HepG2 (cell line): ENCODE data around the gene RNASE12. TPM values are rescaled to one million over a fixed set of nuclear protein-coding genes. Genes with fewer than 3 reads are reported as not detected.

Experiments
- ATAC-seq: fragments of 200-7000 bp; cut with Tn5 transposase; 3 replicates; pipeline ENCODE4 v1.9.1; 2020; ENCODE audit warnings: mild to moderate bottlenecking, moderate library complexity
- BruUV-seq: library from RNA; stranded (reverse); fragments of 400-500 nt; replicated peaks from 2 replicates; lab custom pipeline; 2021; lab: Mats Ljungman, UMichigan
- CTCF ChIA-PET: fragments of 300-600 bp; formaldehyde crosslinking; extraction: SDS; loops from one replicate; lab custom pipeline; 2021; ENCODE audit warnings: low total read pairs, inconsistent platforms, low intra/inter-chr PET ratio; lab: Yijun Ruan, JAX
- POLR2A ChIA-PET: fragments of 350-600 bp; sonication (Branson Sonifier 250); formaldehyde crosslinking; loops from one replicate; lab custom pipeline; 2020; ENCODE audit warnings: antibody characterized with exemption, inconsistent platforms; lab: Yijun Ruan, JAX
- DNase-seq: peaks from one replicate; pipeline ENCODE4 v3.0.0-alpha.2; 2015; ENCODE audit warnings: low spot score
- FAIRE-seq: peaks from 3 replicates; lab custom pipeline; 2011; peaks lifted over from hg19 to GRCh38; lab: Jason Lieb, UNC
- H2AFZ ChIP-seq: one replicate; pipeline ENCODE4 v1.6.1; 2011; ENCODE audit warnings: low read length, inconsistent platforms
- H3K27ac ChIP-seq: fragments of 300-600 bp; 3 replicates; pipeline ENCODE4 v1.8.0; 2011; ENCODE audit warnings: mixed run types, mild to moderate bottlenecking, mixed read lengths, low read length, inconsistent platforms; ENCODE audit not compliant: insufficient read depth; ENCODE audit errors: extremely low read length
- H3K27me3 ChIP-seq, 2 experiments: fragments of 200-600 bp in 1 of 2; 2 replicates in 1 of 2; 3 replicates in 1 of 2; pipeline versions ENCODE4 v1.6.0 to v1.8.0; 2011; ENCODE audit warnings: low read length in 2 of 2, mild to moderate bottlenecking in 2 of 2, moderate library complexity in 2 of 2, inconsistent platforms in 1 of 2; ENCODE audit not compliant: insufficient read depth in 2 of 2, control insufficient read depth in 1 of 2
- H3K36me3 ChIP-seq, 2 experiments: fragments of 200-600 bp in 1 of 2; replicated peaks in 1 of 2; 2 replicates in 1 of 2; 3 replicates in 1 of 2; pipeline versions ENCODE4 v1.5.1 to v1.8.0; 2011; ENCODE audit warnings: low read length in 2 of 2, inconsistent platforms in 1 of 2; ENCODE audit not compliant: insufficient read depth in 2 of 2, control insufficient read depth in 1 of 2
- H3K4me1 ChIP-seq: 2 replicates; pipeline ENCODE4 v1.5.1; 2012; ENCODE audit warnings: low read length, inconsistent platforms; ENCODE audit not compliant: insufficient read depth
- H3K4me2 ChIP-seq: 2 replicates; pipeline ENCODE4 v1.6.0; 2011; ENCODE audit warnings: low read depth, low read length, inconsistent platforms
- H3K4me3 ChIP-seq, 3 experiments: fragments of 200-600 bp in 1 of 3; sonication (generic), shearing (Covaris generic) in 1 of 3; replicated peaks in 1 of 3; 2 replicates each; pipeline ENCODE4 v1.5.1; 2011 to 2016; ENCODE audit warnings: low read length in 3 of 3, inconsistent platforms in 2 of 3, low read depth in 2 of 3, mild to moderate bottlenecking in 2 of 3, control low read depth in 1 of 3, mixed read lengths in 1 of 3; ENCODE audit not compliant: insufficient read depth in 1 of 3
- H3K79me2 ChIP-seq: one replicate; pipeline ENCODE4 v1.6.1; 2011; ENCODE audit warnings: low read length, inconsistent platforms; ENCODE audit not compliant: insufficient read depth
- H3K9ac ChIP-seq: 2 replicates; pipeline ENCODE4 v1.6.0; 2011; ENCODE audit warnings: mild to moderate bottlenecking, low read depth, low read length, inconsistent platforms; ENCODE audit not compliant: insufficient read depth
- H3K9me3 ChIP-seq: 2 replicates; pipeline ENCODE4 v1.5.1; 2012; ENCODE audit warnings: mild to moderate bottlenecking, low read length
- H4K20me1 ChIP-seq: 2 replicates; pipeline ENCODE4 v1.6.0; 2011; ENCODE audit warnings: inconsistent platforms, mild to moderate bottlenecking, low read length, moderate library complexity; ENCODE audit not compliant: insufficient read depth
- ARNT2 ChIP-seq: sonication (generic); formaldehyde crosslinking; IDR thresholded peaks from 2 replicates; pipeline ENCODE4 v1.8.0; 2022; ENCODE audit warnings: mild to moderate bottlenecking, low read depth, missing genetic modification reagents, moderate library complexity
- BRCA1 ChIP-seq: sonication (generic); formaldehyde crosslinking; IDR thresholded peaks from 2 replicates; pipeline ENCODE4 v1.4.0; 2020; ENCODE audit warnings: missing genetic modification reagents
- CC2D1A ChIP-seq: sonication (generic); formaldehyde crosslinking; IDR thresholded peaks from 2 replicates; pipeline ENCODE4 v1.8.1; 2023; ENCODE audit warnings: mild to moderate bottlenecking, missing genetic modification reagents
- IKZF5 ChIP-seq: IDR thresholded peaks from 2 replicates; pipeline ENCODE4 v1.6.1; 2018; ENCODE audit warnings: missing genetic modification reagents, mild to moderate bottlenecking, missing compliant biosample characterization
- KLF6 ChIP-seq: IDR thresholded peaks from 2 replicates; pipeline ENCODE4 v1.8.0; 2016; ENCODE audit warnings: missing biosample characterization, missing genetic modification reagents
- MEF2D ChIP-seq: sonication (generic); formaldehyde crosslinking; IDR thresholded peaks from 2 replicates; pipeline ENCODE4 v1.5.1; 2020; ENCODE audit warnings: mild to moderate bottlenecking, missing genetic modification reagents
- NFAT5 ChIP-seq: sonication (generic); formaldehyde crosslinking; IDR thresholded peaks from 2 replicates; pipeline ENCODE4 v1.4.0; 2020; ENCODE audit warnings: missing genetic modification reagents
- PAF1 ChIP-seq: IDR thresholded peaks from 2 replicates; pipeline ENCODE4 v1.6.1; 2016; ENCODE audit warnings: missing genetic modification reagents, missing compliant biosample characterization
- SATB2 ChIP-seq: sonication (generic); formaldehyde crosslinking; IDR thresholded peaks from 2 replicates; pipeline ENCODE4 v1.5.0; 2020; ENCODE audit warnings: missing genetic modification reagents
- SMAD9 ChIP-seq: sonication (generic); formaldehyde crosslinking; IDR thresholded peaks from 2 replicates; pipeline ENCODE4 v1.5.1; 2020; ENCODE audit warnings: mild to moderate bottlenecking, missing genetic modification reagents
- SMARCC2 ChIP-seq: fragments of 450-650 bp; IDR thresholded peaks from 2 replicates; pipeline ENCODE4 v1.6.1; 2017; ENCODE audit warnings: antibody characterized with exemption, mild to moderate bottlenecking
- ZBTB7A ChIP-seq: sonication (generic); formaldehyde crosslinking; IDR thresholded peaks from 2 replicates; pipeline ENCODE4 v1.8.0; 2022; ENCODE audit warnings: mild to moderate bottlenecking, missing genetic modification reagents
- ZNF280B ChIP-seq: sonication (generic); formaldehyde crosslinking; IDR thresholded peaks from 2 replicates; pipeline ENCODE4 v1.5.0; 2020; ENCODE audit warnings: missing genetic modification reagents, mild to moderate bottlenecking, borderline replicate concordance
- ZNF383 ChIP-seq: sonication (generic); formaldehyde crosslinking; IDR thresholded peaks from 2 replicates; pipeline ENCODE4 v1.4.0; 2020; ENCODE audit warnings: missing genetic modification reagents, mild to moderate bottlenecking, borderline replicate concordance
- ZNF44 ChIP-seq: sonication (generic); formaldehyde crosslinking; IDR thresholded peaks from 2 replicates; pipeline ENCODE4 v1.5.1; 2020; ENCODE audit warnings: mild to moderate bottlenecking, missing genetic modification reagents
- ZNF569 ChIP-seq: sonication (generic); formaldehyde crosslinking; IDR thresholded peaks from 2 replicates; pipeline ENCODE4 v1.5.0; 2020; ENCODE audit warnings: mild to moderate bottlenecking, missing genetic modification reagents, moderate library complexity, borderline replicate concordance
- ZNF615 ChIP-seq: sonication (generic); formaldehyde crosslinking; IDR thresholded peaks from 2 replicates; pipeline ENCODE4 v1.5.0; 2020; ENCODE audit warnings: mild to moderate bottlenecking, missing genetic modification reagents, borderline replicate concordance
- WGBS: methylation state at CpG from one replicate; pipeline ENCODE4 v1.1.6; 2017; ENCODE audit warnings: low lambda C conversion rate; 5-methylcytosine and 5-hydroxymethylcytosine counted together
- in situ Hi-C: cut with HindIII; loops from 2 replicates; pipeline ENCODE4 v1.10.0; 2017; ENCODE audit warnings: low pct_unique_long_range_greater_than_20kb; ENCODE audit not compliant: extremely low pct_ligation_motif_present
- intact Hi-C: fragments of 100-400 bp; cut with micrococcal nuclease; formaldehyde crosslinking; loops from one replicate; pipeline ENCODE4 v1.10.0; 2022; ENCODE audit not compliant: unreplicated experiment
- polyA plus RNA-seq, 8 experiments: library from polyadenylated mRNA; depleted of rRNA in 3 of 8; stranded (reverse) in 7 of 8; unstranded in 1 of 8; fragments of >200 nt; fragmentation: Illumina TruSeq in 4 of 8; extraction: Trizol in 4 of 8; gene quantifications; 2 replicates each; pipeline versions ENCODE4 v1.2.1 to v1.2.3, GENCODE V29; 2011 to 2016; ENCODE audit warnings: low read depth in 4 of 8, missing spikeins in 1 of 8, mixed read lengths in 1 of 8; ENCODE audit not compliant: insufficient read depth in 1 of 8
- total RNA-seq, 5 experiments: library from RNA; depleted of rRNA; stranded (reverse); fragments of >200 nt; fragmentation: Illumina TruSeq; extraction: Trizol; gene quantifications; 2 replicates each; pipeline ENCODE4 v1.2.3, GENCODE V29; 2016; ENCODE audit warnings: low read depth in 1 of 5

Gene RNASE12
- total and polyA plus RNA-seq, 2 of the 13 experiments (the other 11 are each of a cell fraction or from before 2014, with no cell fraction given): not detected

- ATAC-seq (no peak), FAIRE-seq (no peak), DNase-seq (no peak)
- POLR2A ChIA-PET: no interaction called here
- BruUV-seq: no TSS peak
- Histone ChIP-seq H3K79me2 (no peaks in the 10 kb centered on the region), H3K4me3 (no peak overlapping the region), H4K20me1 (no peaks in the 10 kb centered on the region), H3K9ac (no peak overlapping the region), H3K4me2 (no peak overlapping the region), H3K9me3 (no peaks in the 10 kb centered on the region), H2AFZ (no peak overlapping the region), H3K27me3 (no peaks in the 10 kb centered on the region; a peak in 1 of 5 replicates), H3K4me1 (no peaks in the 10 kb centered on the region), H3K36me3 (no peaks in the 10 kb centered on the region), H3K27ac (no peak overlapping the region)
- in situ Hi-C loops (no loop called here), intact Hi-C loops (no loop called here)
- CTCF ChIA-PET: no interaction called here
- TF ChIP-seq MEF2D (CRISPR knock-in tag) (no peak), ZNF569 (CRISPR knock-in tag) (no peak), ZNF383 (CRISPR knock-in tag) (no peak), ARNT2 (CRISPR knock-in tag) (no peak), SMARCC2 (no peak), SATB2 (no peak), SMAD9 (CRISPR knock-in tag) (no peak), ZNF280B (no peak), BRCA1 (CRISPR knock-in tag) (no peak), IKZF5 (no peak), KLF6 (CRISPR knock-in tag) (no peak), ZNF44 (CRISPR knock-in tag) (no peak), NFAT5 (CRISPR knock-in tag) (no peak), ZBTB7A (CRISPR knock-in tag) (no peak), CC2D1A (no peak), ZNF615 (CRISPR knock-in tag) (no peak), PAF1 (CRISPR knock-in tag) (no peak)
- WGBS: 23% methylated on average over 2 of the region's 2 CpGs
These were observed 40.2 kb downstream of the RNASE12 start for GRCh38 chr14:20550926-20551325.
